GM19397 (cell line): ENCODE measurements around the gene COX6B2.
"Not testable (repeated sequence)": the region's sequence is repeated elsewhere in the genome, so short reads cannot be mapped to it uniquely, and the experiment has no call there.

Source experiments
- ATAC-seq: cut with Tn5 transposase; IDR thresholded peaks from one replicate; pipeline ENCODE4 v1.9.1; 2021; ENCODE audit warnings: mild to moderate bottlenecking, moderate library complexity; ENCODE audit not compliant: unreplicated experiment

COX6B2 gene

GRCh38 chr19:55354698-55355212, at the start of gene COX6B2:
Gene COX6B2 (minus strand): TSS chr19:55354719. CDS start chr19:55354521, 198 bp downstream.
- no peak for ATAC-seq

- ATAC-seq: no peak
Measured at GRCh38 chr19:55402509-55402908, 48.0 kb upstream of the COX6B2 start.

GRCh38 chr19:55401390-55401789, 46.9 kb upstream of the COX6B2 start:
- ATAC-seq: not testable (repeated sequence)

GRCh38 chr19:55400281-55401087, 46.0 kb upstream of the COX6B2 start:
- ATAC-seq: no peak

- ATAC-seq: no peak
Measured at GRCh38 chr19:55398200-55398925, 43.8 kb upstream of the COX6B2 start.

GRCh38 chr19:55392820-55393761, 38.6 kb upstream of the COX6B2 start:
- no peak for ATAC-seq

GRCh38 chr19:55391702-55392615, 37.4 kb upstream of the COX6B2 start:
- no peak for ATAC-seq

- no peak for ATAC-seq
Measured at GRCh38 chr19:55391191-55391670, 36.7 kb upstream of the COX6B2 start.

GRCh38 chr19:55390461-55390880, 36.0 kb upstream of the COX6B2 start:
- ATAC-seq: no peak

- ATAC-seq: no peak
Measured at GRCh38 chr19:55389386-55390317, 35.1 kb upstream of the COX6B2 start.

GRCh38 chr19:55387736-55388497, 33.4 kb upstream of the COX6B2 start:
- ATAC-seq: no peak

- no peak for ATAC-seq
Measured at GRCh38 chr19:55386493-55386971, 32.0 kb upstream of the COX6B2 start.

- peak; percentile 68 for ATAC-seq
Measured at GRCh38 chr19:55385724-55386492, 31.4 kb upstream of the COX6B2 start, which contains the start of gene RPL28. Gene RPL28 (plus strand): TSS chr19:55385932. CDS start chr19:55386358, 426 bp downstream.

- ATAC-seq: peak; percentile 55
Measured at GRCh38 chr19:55384920-55385723, 30.6 kb upstream of the COX6B2 start.

- no peak for ATAC-seq
Measured at GRCh38 chr19:55384131-55384919, 29.8 kb upstream of the COX6B2 start, which contains the start of gene TMEM238. Gene TMEM238 (minus strand): TSS chr19:55384292. CDS start chr19:55384259, 33 bp downstream.
